IMR-90 (cell line): Measurements from ENCODE around the gene NIPAL3. TPM values are rescaled to one million over a fixed set of nuclear protein-coding genes. Genes with fewer than 3 reads are reported as not detected.

Source experiments
- ATAC-seq: fragments of 200-7000 bp; cut with Tn5 transposase; 2 replicates; pipeline ENCODE4 v1.9.1; 2020; ENCODE audit warnings: low read depth, mild to moderate bottlenecking, moderate library complexity
- BruUV-seq: library from RNA; stranded (reverse); fragments of 400-500 nt; replicated peaks from 2 replicates; lab custom pipeline; 2021; lab: Mats Ljungman, UMichigan
- CTCF ChIA-PET: fragments of 300-600 bp; formaldehyde crosslinking; extraction: SDS; loops from one replicate; lab custom pipeline; 2021; ENCODE audit warnings: antibody characterized with exemption; lab: Yijun Ruan, JAX
- POLR2A ChIA-PET: fragments of 300-600 bp; sonication (Branson Sonifier 250); formaldehyde crosslinking; loops from one replicate; lab custom pipeline; 2022; ENCODE audit warnings: antibody characterized with exemption; ENCODE audit not compliant: unreplicated experiment; lab: Charles Lee
- DNase-seq: peaks from one replicate; pipeline ENCODE4 v3.0.0; 2013
- H2AFZ ChIP-seq: replicated peaks from 2 replicates; pipeline ENCODE3; 2013; ENCODE audit warnings: low read length, mild to moderate bottlenecking; ENCODE audit not compliant: poor library complexity
- H2AK5ac ChIP-seq: 2 replicates; pipeline ENCODE4 v1.6.1; 2013; ENCODE audit warnings: low read depth, low read length, inconsistent platforms
- H2AK9ac ChIP-seq: replicated peaks from 2 replicates; pipeline ENCODE3; 2013; ENCODE audit warnings: mild to moderate bottlenecking, low read depth, low read length, moderate library complexity; ENCODE audit not compliant: poor library complexity
- H2BK120ac ChIP-seq: 2 replicates; pipeline ENCODE4 v1.6.1; 2013; ENCODE audit warnings: low read depth, low read length, inconsistent platforms
- H2BK15ac ChIP-seq: 3 replicates; pipeline ENCODE4 v1.6.1; 2013; ENCODE audit warnings: low read depth, low read length, inconsistent platforms
- H2BK20ac ChIP-seq: 2 replicates; pipeline ENCODE4 v1.6.1; 2013; ENCODE audit warnings: low read depth, mild to moderate bottlenecking, inconsistent platforms, low read length, moderate library complexity
- H2BK5ac ChIP-seq: 2 replicates; pipeline ENCODE4 v1.6.1; 2013; ENCODE audit warnings: mild to moderate bottlenecking, low read depth, low read length, inconsistent platforms; ENCODE audit not compliant: poor library complexity, severe bottlenecking
- H3K14ac ChIP-seq: replicated peaks from 2 replicates; pipeline ENCODE4 v1.6.1; 2013; ENCODE audit warnings: low read depth, low read length, inconsistent platforms
- H3K18ac ChIP-seq: 2 replicates; pipeline ENCODE4 v1.6.1; 2013; ENCODE audit warnings: low read depth, low read length, control low read depth
- H3K23ac ChIP-seq: 2 replicates; pipeline ENCODE4 v1.6.1; 2013; ENCODE audit warnings: low read depth, low read length, inconsistent platforms
- H3K27ac ChIP-seq: 2 replicates; pipeline ENCODE4 v1.5.1; 2013; ENCODE audit warnings: mild to moderate bottlenecking, control low read depth, low read length; ENCODE audit not compliant: insufficient read depth
- H3K27me3 ChIP-seq: 2 replicates; pipeline ENCODE4 v1.6.1; 2013; ENCODE audit warnings: low read length; ENCODE audit not compliant: control insufficient read depth, insufficient read depth
- H3K36me3 ChIP-seq: 2 replicates; pipeline ENCODE4 v1.6.1; 2013; ENCODE audit warnings: low read length, mixed read lengths; ENCODE audit not compliant: control insufficient read depth, insufficient read depth
- H3K4ac ChIP-seq: 2 replicates; pipeline ENCODE4 v1.6.1; 2013; ENCODE audit warnings: low read depth, low read length, inconsistent platforms
- H3K4me1 ChIP-seq: 2 replicates; pipeline ENCODE4 v1.6.1; 2013; ENCODE audit warnings: low read length, mixed read lengths; ENCODE audit not compliant: control insufficient read depth, insufficient read depth
- H3K4me2 ChIP-seq: 2 replicates; pipeline ENCODE4 v1.6.1; 2013; ENCODE audit warnings: low read depth, mild to moderate bottlenecking, control low read depth, low read length, moderate library complexity
- H3K4me3 ChIP-seq: 2 replicates; pipeline ENCODE4 v1.5.1; 2013; ENCODE audit warnings: low read depth, mild to moderate bottlenecking, control low read depth, low read length, moderate library complexity; ENCODE audit not compliant: insufficient read depth
- H3K56ac ChIP-seq: 2 replicates; pipeline ENCODE4 v1.6.1; 2013; ENCODE audit warnings: low read length, inconsistent platforms; ENCODE audit not compliant: insufficient read depth; ENCODE audit errors: extremely low read depth
- H3K79me1 ChIP-seq, 2 experiments: 2 replicates each; pipeline ENCODE4 v1.6.1; 2013; ENCODE audit warnings: low read length in 2 of 2, inconsistent platforms in 1 of 2, low read depth in 1 of 2
- H3K9ac ChIP-seq: 2 replicates; pipeline ENCODE4 v1.6.1; 2013; ENCODE audit warnings: low read depth, low read length, control low read depth
- H3K9me1 ChIP-seq: 2 replicates; pipeline ENCODE4 v1.6.1; 2013; ENCODE audit warnings: low read length, inconsistent platforms; ENCODE audit not compliant: insufficient read depth
- H3K9me3 ChIP-seq: 2 replicates; pipeline ENCODE4 v1.6.1; 2013; ENCODE audit warnings: low read length; ENCODE audit not compliant: control insufficient read depth, insufficient read depth
- H4K20me1 ChIP-seq: 2 replicates; pipeline ENCODE4 v1.6.1; 2013; ENCODE audit warnings: low read length, inconsistent platforms; ENCODE audit not compliant: insufficient read depth
- H4K5ac ChIP-seq: 2 replicates; pipeline ENCODE4 v1.6.1; 2013; ENCODE audit warnings: mild to moderate bottlenecking, low read depth, low read length, control low read depth
- H4K8ac ChIP-seq, 2 experiments: 2 replicates each; pipeline ENCODE4 v1.6.1; 2013; ENCODE audit warnings: low read depth in 2 of 2, low read length in 2 of 2, control low read depth in 1 of 2, inconsistent platforms in 1 of 2
- H4K91ac ChIP-seq: 2 replicates; pipeline ENCODE4 v1.6.1; 2013; ENCODE audit warnings: low read depth, low read length, inconsistent platforms; ENCODE audit not compliant: insufficient read depth
- CEBPB ChIP-seq: IDR thresholded peaks from 2 replicates; pipeline ENCODE4 v1.6.1; 2012; ENCODE audit warnings: low read depth, low read length, improper control_type of control experiment
- CHD1 ChIP-seq: IDR thresholded peaks from 2 replicates; pipeline ENCODE4 v1.6.1; 2012; ENCODE audit warnings: low read depth, low read length, improper control_type of control experiment
- MAFK ChIP-seq: IDR thresholded peaks from 2 replicates; pipeline ENCODE4 v1.6.1; 2012; ENCODE audit warnings: low read depth, low read length, improper control_type of control experiment
- MAZ ChIP-seq: IDR thresholded peaks from 2 replicates; pipeline ENCODE4 v1.6.1; 2012; ENCODE audit warnings: low read depth, mild to moderate bottlenecking, low read length, improper control_type of control experiment, moderate library complexity, borderline replicate concordance
- MXI1 ChIP-seq: IDR thresholded peaks from 2 replicates; pipeline ENCODE4 v1.6.1; 2012; ENCODE audit warnings: low read depth, mild to moderate bottlenecking, low read length, moderate library complexity, borderline replicate concordance
- NFE2L2 ChIP-seq: fragments of 150-350 bp; IDR thresholded peaks from 2 replicates; pipeline ENCODE4 v1.6.1; 2016; ENCODE audit warnings: low read depth, mild to moderate bottlenecking, low read length
- POLR2A ChIP-seq: IDR thresholded peaks from 2 replicates; pipeline ENCODE4 v1.6.1; 2012; ENCODE audit warnings: mild to moderate bottlenecking, low read depth, low read length
- RAD21 ChIP-seq: IDR thresholded peaks from 2 replicates; pipeline ENCODE4 v1.6.1; 2012; ENCODE audit warnings: low read length, improper control_type of control experiment
- RCOR1 ChIP-seq: IDR thresholded peaks from 2 replicates; pipeline ENCODE4 v1.6.1; 2012; ENCODE audit warnings: mild to moderate bottlenecking, low read length, improper control_type of control experiment; ENCODE audit not compliant: insufficient replicate concordance
- RFX5 ChIP-seq: IDR thresholded peaks from 2 replicates; pipeline ENCODE4 v1.8.0; 2012; ENCODE audit warnings: low read depth, mild to moderate bottlenecking, low read length, moderate library complexity
- SMC3 ChIP-seq: fragments of 150-350 bp; IDR thresholded peaks from 2 replicates; pipeline ENCODE4 v1.6.1; 2016; ENCODE audit warnings: low read depth, mild to moderate bottlenecking, antibody characterized with exemption, low read length, moderate library complexity
- WGBS, 2 experiments: methylation state at CpG; one replicate each; pipeline versions ENCODE4 v1.1.5 to v1.1.7; 2013; ENCODE audit warnings: missing lambda C conversion rate in 2 of 2; ENCODE audit not compliant: insufficient read length in 1 of 2; ENCODE audit errors: extremely low coverage in 2 of 2; 5-methylcytosine and 5-hydroxymethylcytosine counted together
- dilution Hi-C: fragments of 300-500 bp; cut with HindIII; formaldehyde crosslinking; loops from one replicate; pipeline ENCODE4 v1.14.3; 2018; ENCODE audit warnings: low sequenced_read_pairs; ENCODE audit not compliant: unreplicated experiment
- in situ Hi-C: fragments of 300-500 bp; cut with MboI; formaldehyde crosslinking; loops from 3 replicates; pipeline ENCODE4 v1.14.3; 2019; ENCODE audit warnings: low sequenced_read_pairs, inconsistent platforms, mixed read lengths
- intact Hi-C: fragments of 100-400 bp; cut with micrococcal nuclease; formaldehyde crosslinking; loops from 2 replicates; pipeline ENCODE4 v1.10.0; 2022
- polyA plus RNA-seq, 3 experiments: library from polyadenylated mRNA; depleted of rRNA; stranded (reverse); fragments of >200 nt; gene quantifications; 2 replicates each; pipeline ENCODE4 v1.2.3, GENCODE V29; 2012; ENCODE audit warnings: low replicate concordance in 1 of 3
- total RNA-seq: library from RNA; depleted of rRNA; stranded (reverse); fragments of >200 nt; gene quantifications from 2 replicates; pipeline ENCODE4 v1.2.3, GENCODE V29; 2012
- TF ChIP-seq, protein P1 (sequence below): conservative IDR thresholded peaks from 2 replicates; pipeline ENCODE4 v1.5.1; 2012; ENCODE audit warnings: mild to moderate bottlenecking, low read depth, low read length, improper control_type of control experiment

Gene NIPAL3
- total and polyA plus RNA-seq, 2 of the 4 experiments (the other 2 are of a cell fraction), result 55.0 to 123 TPM

DNA sequence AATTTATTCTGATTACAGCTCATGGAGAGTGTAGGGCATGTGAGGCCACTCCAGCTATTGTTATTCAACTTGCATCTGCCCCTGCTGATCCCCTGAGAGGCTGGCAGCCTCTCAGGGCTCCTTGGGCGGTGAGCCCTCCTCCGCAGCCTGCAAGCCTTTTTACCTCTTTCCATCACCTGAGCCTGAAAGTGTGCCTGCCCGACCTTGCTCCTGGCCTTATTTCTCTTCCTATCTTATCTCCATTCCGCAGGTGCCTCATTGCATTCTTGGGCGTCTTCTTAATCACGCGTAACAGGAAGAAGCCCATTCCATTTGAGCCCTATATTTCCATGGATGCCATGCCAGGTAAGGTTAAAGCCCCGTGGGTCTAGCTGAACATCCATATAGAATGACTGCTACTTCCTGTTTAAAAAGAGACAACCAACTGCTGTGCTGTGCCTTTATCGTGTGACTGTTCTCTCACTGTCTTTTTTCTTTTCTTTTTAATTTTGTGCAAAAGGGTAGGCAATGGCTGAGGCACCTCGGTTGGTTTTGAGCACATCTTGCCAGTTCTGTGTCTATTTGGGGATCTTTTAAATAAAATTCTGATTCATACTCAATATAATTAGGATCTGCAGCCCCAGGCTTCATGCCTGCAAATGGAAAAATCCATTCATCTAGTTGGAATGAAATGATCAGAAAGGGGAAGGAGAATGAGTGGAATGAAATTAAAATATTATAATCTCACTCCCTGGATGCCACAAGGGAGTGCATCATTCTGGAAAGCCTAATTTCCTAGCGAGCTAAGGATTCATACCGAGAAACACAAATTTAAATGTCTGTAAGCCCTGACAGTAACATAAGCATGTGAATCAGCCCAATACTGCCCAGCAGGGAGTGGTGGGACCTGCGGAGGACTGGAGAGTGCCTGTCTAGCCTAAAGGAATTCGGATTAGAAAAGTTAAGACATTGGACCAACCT, 48.5 kb downstream of the NIPAL3 start:
- peaks cover 0 to 5% of the 10 kb centered on the region in 2 experiments; a peak in 1 of 4 replicates for H3K79me1 ChIP-seq
- no peak for TF ChIP-seq POLR2A
- no peak for TF ChIP-seq RAD21
- TF ChIP-seq, protein P1, sequence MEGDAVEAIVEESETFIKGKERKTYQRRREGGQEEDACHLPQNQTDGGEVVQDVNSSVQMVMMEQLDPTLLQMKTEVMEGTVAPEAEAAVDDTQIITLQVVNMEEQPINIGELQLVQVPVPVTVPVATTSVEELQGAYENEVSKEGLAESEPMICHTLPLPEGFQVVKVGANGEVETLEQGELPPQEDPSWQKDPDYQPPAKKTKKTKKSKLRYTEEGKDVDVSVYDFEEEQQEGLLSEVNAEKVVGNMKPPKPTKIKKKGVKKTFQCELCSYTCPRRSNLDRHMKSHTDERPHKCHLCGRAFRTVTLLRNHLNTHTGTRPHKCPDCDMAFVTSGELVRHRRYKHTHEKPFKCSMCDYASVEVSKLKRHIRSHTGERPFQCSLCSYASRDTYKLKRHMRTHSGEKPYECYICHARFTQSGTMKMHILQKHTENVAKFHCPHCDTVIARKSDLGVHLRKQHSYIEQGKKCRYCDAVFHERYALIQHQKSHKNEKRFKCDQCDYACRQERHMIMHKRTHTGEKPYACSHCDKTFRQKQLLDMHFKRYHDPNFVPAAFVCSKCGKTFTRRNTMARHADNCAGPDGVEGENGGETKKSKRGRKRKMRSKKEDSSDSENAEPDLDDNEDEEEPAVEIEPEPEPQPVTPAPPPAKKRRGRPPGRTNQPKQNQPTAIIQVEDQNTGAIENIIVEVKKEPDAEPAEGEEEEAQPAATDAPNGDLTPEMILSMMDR, result no peak
- TF ChIP-seq CHD1, result no peak
- no peak for TF ChIP-seq CEBPB
- TF ChIP-seq MXI1, result no peak
- TF ChIP-seq MAFK, result no peak
- no peak for TF ChIP-seq RFX5
- no peak for TF ChIP-seq SMC3
- no peak for TF ChIP-seq MAZ
- TF ChIP-seq RCOR1, result no peak
- no peak for TF ChIP-seq NFE2L2
- H3K27ac ChIP-seq, result no peak overlapping the region
- CTCF ChIA-PET, result interaction anchor here (0.9 to 1.1 kb wide), 2 partner anchors 10 to 314 kb away, joined by 4 read pairs; no protein-coding TSS in a partner anchor
- DNase-seq, result peak; percentile 37
- no peak overlapping the region for H4K8ac ChIP-seq
- H2BK15ac ChIP-seq, result no peak overlapping the region
- intact Hi-C loops, result no loop called here
- peak overlapping the region; percentile 30 for H2AK9ac ChIP-seq
- H4K20me1 ChIP-seq, result no peaks in the 10 kb centered on the region
- H2BK120ac ChIP-seq, result no peak overlapping the region
- H3K36me3 ChIP-seq, result peaks cover 21% of the 10 kb centered on the region
- H3K9ac ChIP-seq, result no peak overlapping the region
- in situ Hi-C loops, result no loop called here
- dilution Hi-C loops, result no loop called here
- no peaks in the 10 kb centered on the region for H3K27me3 ChIP-seq
- peak overlapping the region; percentile 8 for H2AFZ ChIP-seq
- H2BK20ac ChIP-seq, result no peak overlapping the region; the same call in 1 of the 2 replicates
- no peak overlapping the region for H3K14ac ChIP-seq
- no peak overlapping the region for H4K5ac ChIP-seq
- H4K91ac ChIP-seq, result 0 out of 2 replicates have a peak overlapping the region, but pooled peaks have one; percentile 27
- H3K4me2 ChIP-seq, result no peak overlapping the region
- H3K9me3 ChIP-seq, result no peaks in the 10 kb centered on the region; the same call in 1 of the 2 replicates
- WGBS, 2 experiments, result 51% methylated on average over 7 of the region's 14 CpGs; no CpG with 5 or more reads in 1 of the 2 experiments
- H2BK5ac ChIP-seq, result no peak overlapping the region
- H3K4ac ChIP-seq, result no peak overlapping the region
- H2AK5ac ChIP-seq, result no peak overlapping the region
- ATAC-seq, result peak; percentile 82
- H3K9me1 ChIP-seq, result peaks cover 20% of the 10 kb centered on the region
- H3K23ac ChIP-seq, result 0 out of 2 replicates have a peak overlapping the region, but pooled peaks have one; percentile 40
- H3K18ac ChIP-seq, result no peak overlapping the region
- no TSS peak for BruUV-seq
- peaks cover 4% of the 10 kb centered on the region for H3K4me1 ChIP-seq
- H3K4me3 ChIP-seq, result no peak overlapping the region
- no peak overlapping the region for H3K56ac ChIP-seq
- POLR2A ChIA-PET, result no interaction called here
